HK-2 (cell line): ENCODE results near the gene CLPSL2.
"Not testable (repeated sequence)": the region's sequence is repeated elsewhere in the genome, so short reads cannot be mapped to it uniquely, and the experiment has no call there.

Experiments used
- DNase-seq: peaks from one replicate; pipeline ENCODE4 v3.0.0-alpha.2; 2018; ENCODE audit not compliant: unreplicated experiment

CLPSL2 gene, protein sequence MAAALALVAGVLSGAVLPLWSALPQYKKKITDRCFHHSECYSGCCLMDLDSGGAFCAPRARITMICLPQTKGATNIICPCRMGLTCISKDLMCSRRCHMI

DNA sequence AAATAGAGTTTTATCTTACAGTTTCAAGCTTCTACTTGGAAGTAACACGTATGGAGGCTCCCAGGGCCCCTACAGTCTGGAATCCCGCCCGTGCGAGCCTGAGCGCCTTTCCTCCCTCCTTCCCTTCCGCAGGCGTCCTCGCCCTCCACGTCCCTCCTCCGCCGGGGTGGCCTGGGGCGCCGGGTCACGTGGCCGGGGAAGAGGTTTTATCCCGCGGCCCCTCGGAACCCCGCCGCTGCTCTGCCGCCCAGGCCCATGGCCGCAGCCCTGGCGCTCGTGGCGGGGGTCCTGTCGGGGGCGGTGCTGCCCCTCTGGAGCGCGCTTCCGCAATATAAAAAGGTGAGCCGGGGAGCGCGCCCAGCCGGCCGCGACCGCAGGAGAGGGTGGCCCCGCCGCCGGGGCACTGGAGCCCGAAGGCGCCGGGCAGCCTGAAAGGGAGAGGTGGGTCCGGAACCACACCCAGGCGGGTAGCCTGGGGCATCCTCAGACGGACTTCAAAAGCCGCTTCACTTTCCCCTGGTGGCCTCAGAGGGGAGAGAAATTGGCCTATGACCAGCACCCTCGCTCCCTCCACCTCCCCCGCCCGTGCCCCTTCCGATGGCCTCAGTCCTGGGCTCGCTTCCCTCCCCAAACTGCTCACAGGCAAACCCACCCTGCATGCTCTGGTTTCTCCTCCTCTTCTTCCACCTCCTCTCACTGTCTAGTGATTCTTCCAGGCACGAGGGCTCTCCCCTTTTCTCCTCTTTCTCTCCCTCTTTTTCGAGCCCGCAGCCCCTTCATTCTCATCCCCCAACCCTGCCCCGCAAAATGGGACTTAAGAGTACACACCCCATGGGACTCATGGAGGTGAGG, at the start of gene CLPSL2:
Gene CLPSL2 (plus strand): TSS at position 235 of the 852 bp plus-strand sequence. CDS start 21 bp downstream, at position 256.
- DNase-seq, result peak; percentile 56

DNA sequence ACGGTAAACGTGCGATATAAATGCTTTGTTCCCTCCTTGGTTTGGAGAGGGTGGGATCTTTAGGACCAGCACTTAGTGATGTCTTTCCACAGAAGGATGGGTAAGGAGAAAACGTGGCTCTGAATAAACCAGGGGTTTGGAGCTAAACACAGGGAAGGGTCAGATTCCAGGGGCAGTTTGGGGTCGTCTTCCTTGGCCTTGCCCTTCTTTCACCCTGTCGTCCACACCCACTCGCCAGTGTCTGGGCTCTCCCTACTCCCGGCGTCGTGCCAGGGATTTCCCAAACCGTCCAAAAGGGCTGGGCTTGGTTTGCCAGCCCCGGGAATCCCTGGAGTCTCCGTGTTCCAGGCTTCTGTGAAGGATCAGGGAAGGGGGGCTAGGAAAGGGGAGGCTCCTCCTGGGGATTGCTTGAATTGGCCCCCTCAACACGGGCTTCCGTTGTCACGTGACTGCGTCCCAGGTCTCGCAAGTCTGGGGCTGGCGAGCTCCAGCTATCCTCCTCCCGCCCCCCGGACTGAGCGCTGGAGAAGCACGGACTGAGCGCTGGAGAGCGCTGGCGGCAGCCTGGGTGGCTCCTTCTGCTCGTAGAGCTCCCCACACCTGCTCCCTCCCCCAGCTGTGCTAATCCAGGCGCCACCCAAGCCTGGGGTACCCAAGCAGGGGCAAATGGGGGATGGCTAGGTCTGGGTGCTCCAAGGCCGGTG, 49.0 kb upstream of the CLPSL2 start:
- DNase-seq, result peak; percentile 67

DNA sequence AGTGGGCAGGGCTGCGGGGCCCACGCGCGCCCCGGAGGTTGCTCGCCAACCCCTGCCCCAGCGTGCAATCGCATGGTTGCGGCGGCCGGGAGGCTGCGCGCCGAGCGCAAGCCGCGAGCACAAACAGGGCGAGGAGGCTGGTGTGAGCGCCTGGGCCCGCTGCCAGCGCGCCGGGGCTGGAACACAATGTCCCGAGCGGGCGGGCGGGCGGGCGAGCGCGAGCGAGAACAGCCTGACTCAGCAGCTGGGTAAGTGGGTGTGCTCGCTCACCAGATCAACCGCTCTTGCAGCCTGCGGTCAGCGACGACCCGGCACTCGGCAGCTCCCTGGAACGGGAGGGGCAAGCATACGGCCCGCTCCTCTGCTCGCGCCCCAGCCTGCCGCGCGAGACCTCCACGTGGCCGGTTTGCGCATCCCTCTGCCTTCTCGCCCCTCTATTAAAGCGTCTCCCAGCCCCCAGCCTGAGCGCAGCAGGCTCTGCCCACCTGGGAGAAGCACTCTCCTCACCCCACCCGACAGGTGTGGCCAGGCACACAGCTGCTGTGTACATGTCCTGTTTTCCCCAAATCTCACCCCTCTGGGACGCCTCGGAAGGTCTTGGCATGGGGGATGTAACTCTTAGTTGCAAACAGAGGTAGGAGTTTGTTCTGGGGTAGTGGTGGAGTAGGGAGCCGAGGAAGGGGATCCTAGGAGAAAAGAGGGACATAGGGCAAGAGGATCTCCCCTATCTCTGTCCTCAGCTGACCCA, 48.3 kb upstream of the CLPSL2 start:
- DNase-seq, result peak; percentile 85

DNA sequence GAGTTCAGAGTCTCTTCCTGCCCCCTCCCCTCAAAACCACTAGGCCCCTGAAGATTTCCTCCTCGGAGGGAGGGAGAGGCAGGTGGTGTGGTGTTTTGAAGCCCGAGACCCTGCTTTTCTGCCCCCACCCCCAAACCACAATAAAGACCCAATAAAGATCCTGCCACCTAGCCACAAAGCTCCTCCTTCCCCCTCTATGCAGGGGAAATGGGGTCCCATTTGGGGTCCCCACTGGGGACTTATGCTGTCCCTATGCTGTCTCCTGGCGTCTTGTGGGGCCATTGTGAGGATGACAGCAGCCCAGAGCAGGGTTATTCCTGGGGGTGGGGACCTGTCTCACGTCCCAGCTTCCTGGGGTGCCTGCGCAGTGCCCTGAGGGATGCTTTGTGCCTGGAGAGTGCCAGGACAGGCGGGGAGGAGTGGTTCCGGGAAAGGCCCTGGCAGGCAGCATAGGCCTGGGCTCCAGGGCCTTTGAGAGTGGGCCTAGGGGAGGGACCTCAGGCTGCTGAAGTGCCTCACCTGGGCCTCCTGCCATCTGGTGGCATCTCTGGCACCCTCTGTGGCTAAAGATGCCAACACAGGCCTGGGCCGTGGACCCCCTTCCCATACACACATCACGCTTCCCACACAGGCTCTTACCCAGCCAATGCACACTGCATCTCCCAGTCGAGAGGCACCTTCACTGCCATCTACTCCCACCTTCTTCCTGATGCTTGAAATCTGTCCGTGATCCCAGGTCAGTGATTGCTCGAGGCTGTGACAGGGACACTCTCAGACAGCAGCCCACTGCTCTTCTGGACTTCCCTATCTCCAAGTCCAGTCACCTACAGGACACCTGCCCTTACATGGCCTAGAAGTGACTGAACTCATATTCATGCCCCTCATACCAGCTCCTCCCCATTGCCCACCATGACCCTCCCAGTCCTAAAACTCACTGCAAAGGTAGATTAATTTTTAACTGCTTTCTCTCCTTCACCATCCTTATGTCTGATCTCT, 47.4 kb upstream of the CLPSL2 start:
- no peak for DNase-seq

DNA sequence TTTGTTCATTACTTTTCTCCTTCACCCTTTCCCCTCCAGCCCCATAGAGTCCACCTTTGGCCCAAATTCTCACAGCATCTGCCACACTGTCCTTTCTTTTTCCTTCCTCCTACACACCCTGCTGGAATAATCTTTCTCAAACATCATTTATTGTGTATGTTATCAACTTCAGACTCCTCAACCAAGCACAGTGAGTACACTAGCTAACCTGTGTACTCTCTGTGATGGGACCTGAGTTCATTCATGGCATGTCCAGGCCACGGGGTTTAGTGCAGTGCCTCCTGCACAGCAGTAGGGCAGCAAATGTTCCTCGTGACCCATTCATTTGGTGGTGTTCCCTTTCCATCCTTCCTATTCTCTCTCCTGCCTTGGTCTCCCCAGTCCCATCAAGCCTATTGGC, 46.7 kb upstream of the CLPSL2 start:
- DNase-seq, result no peak

DNA sequence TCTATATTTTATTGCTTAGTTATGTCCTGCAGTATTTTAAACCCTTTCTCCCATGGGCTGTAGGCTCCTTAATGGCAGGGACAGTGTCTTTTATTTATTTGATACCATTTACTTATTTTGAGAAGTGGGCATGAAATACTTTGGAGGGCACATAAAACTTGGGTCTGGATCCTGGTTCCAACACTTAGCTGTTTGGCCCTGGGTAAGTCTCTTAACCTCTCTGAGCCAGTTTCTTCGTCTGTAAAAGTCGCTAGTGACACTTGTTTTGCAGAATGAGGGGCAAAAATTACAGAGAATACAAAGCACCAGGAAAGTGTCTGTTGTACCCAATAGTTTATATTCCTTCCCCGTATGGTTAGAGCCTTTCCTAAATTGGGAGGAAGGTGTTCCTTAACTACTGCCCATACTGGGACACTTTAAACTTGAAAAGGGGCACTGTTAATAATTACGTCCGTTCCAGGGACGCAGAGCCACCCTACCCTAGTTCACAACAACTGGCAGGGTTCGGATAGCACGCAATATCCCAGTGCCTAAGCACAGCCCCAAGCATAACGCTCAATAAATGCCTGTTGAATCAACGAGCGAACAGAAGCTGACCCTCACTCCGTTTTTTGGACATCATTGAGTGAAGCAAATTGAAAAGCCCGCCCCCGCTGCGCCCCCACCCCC, 45.5 kb upstream of the CLPSL2 start:
- DNase-seq, result no peak

DNA sequence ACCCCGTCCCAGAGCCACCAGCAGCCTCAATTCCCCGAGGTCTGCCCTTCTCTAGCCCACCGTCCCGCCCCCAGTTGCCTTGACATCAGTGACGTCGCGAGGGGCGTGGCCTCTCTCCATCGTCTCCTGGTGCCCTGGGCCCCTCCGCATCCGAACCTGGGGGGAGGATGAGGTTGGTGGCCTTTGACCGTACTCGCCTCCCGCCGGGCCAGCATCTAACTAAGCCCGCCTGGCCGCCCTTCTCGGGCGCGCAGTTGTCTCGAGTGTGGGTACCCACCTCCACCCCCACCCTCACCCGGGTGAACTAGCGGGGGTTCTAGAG, 45.0 kb upstream of the CLPSL2 start:
- peak; percentile 66 for DNase-seq

DNA sequence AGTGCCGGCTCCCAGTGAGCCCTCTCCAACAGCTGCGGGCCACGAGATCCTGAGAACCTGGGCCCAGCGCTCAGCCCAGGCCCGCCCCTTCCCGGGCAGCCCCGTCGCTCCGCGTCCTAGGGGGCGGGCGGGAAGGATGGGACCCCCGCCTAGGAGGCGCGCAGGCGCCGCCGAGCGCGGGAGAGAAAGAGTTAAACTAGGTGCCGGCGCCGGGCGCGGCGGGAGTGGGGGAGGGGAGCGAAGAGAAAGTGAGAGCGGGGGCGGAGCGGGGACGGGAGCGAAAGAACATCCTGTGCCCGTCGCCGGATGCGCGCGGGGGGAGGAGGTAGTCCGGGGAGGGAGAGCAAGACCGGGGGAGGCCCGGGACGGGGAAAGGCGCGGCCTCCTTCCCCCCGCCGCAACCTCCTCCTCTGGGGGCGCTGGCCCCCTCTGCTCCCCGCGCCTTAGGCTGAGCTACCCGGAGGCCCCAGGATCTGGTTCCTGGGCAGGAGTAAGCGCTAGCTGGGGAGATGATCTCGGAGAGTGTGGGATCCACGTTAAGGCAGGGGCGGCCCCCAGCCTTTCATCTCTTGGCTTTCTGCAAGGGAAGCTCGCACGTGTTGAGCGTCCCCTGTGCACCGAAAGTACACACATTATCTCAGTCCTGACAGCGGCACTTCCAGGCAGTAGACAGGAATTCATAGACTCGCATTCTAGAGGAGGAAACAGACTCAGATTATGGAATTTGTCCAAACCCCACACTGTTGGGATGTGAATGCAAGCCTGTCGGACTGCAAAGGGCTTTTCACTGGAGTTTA, 44.5 kb upstream of the CLPSL2 start:
- DNase-seq, result peak; percentile 80

DNA sequence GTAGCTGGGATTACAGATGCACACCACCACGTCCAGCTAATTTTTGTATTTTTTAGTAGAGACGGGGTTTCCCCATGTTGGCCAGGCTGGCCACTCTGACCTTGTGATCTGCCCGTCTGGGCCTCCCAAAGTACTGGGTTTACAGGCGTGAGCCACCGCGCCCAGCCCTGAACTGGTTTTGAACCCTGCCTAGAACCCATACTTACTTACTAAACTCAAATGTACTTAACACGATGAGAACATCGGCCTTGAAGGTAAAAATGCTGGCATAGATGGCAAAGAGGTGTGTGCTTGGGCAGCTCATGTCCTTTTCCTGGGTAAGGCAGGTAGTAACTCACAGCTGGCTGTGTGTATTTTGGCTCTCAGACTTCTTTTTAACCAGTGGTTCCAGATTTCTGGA, 42.8 kb upstream of the CLPSL2 start:
- DNase-seq, result no peak

DNA sequence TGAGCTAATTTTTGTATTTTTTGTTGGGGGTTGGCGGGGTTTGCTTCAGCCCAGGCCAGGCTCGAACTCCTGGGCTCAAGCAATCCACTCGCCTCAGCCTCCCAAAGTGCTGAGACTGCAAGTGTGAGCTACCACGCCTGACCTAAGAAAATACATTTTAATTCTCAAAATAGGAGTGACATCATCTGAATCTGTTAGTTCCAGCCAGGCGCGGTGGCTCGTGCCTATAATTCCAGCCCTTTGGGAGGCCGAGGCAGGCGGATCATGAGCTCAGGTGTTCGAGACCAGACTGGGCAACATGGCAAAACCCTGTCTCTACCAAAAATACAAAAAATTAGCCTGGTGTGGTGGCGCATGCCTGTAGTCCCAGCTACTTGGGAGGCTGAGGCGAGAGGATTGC, 42.1 kb upstream of the CLPSL2 start:
- not testable (repeated sequence) for DNase-seq

DNA sequence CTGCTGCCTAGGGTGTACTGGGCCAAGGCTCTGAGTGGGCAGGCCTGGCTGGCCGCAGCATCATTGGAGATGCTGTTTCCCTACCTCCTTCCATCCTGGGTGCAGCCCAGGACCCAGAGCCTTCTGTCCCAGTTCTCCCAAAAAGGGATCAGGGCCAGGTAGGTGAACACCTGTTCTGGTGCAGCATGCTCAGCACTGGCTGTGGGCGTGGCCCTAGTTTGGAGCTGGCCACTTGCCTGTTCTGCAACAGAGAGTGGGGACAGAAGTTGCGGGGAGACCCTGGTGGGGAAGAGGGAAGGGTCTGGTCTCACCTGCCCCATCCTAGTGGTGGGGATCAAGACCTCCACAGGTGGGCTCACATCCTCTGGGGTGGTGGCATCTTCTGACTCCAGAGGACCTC, 40.9 kb upstream of the CLPSL2 start:
- no peak for DNase-seq

DNA sequence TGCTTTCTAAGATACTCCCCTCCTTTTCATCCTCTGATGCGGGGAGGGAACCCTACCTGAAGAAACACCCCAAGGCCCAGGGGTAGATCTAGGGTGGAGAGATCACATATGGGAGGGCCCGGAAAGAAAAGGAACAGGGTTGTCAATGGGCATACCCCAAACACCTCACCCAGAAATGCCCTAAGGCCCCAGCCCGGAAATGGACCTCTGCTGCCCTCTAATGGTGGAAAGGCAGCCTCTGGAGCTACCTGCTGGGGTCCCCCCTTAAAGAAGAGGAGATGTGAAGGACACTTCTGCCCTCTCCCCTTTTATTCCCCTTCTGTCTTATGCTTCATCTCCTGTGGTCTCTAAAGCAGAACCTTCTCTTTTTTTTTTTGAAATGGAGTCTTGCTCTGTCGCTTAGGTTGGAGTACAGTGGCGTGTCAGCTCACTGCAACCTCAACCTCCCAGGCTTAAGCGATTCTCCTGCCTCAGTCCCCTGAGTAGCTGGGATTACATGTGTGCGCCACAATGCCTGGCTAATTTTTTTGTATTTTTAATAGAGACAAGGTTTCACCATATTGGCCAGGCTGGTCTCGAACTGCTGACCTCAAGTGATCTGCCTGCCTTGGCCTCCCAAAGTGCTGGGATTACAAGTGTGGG, 40.0 kb upstream of the CLPSL2 start:
- peak; percentile 59 for DNase-seq

DNA sequence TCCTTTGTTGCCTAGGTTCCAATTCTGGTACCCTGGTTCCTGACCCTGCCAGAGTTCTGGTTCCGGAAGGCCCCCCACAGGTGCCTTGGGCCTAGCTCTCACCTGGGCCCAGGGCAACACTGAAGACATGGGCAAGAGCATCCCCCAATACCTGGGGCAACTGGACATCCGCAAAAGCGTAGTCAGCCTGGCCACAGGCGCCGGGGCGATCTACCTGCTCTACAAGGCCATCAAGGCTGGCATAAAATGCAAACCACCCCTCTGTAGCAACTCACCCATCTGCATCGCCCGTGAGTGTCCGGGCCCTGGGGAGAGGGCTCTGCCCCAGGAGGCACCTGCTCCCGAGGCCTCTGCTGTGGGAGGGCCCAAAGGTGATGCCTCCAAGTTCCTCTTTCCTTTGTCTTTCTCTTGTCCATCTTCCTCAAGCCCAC, 39.4 kb upstream of the CLPSL2 start, which contains the start of gene ARMC12:
Gene ARMC12 (plus strand): TSS at position 51 of the 431 bp plus-strand sequence. CDS start 77 bp downstream, at position 128.
- DNase-seq, result no peak

DNA sequence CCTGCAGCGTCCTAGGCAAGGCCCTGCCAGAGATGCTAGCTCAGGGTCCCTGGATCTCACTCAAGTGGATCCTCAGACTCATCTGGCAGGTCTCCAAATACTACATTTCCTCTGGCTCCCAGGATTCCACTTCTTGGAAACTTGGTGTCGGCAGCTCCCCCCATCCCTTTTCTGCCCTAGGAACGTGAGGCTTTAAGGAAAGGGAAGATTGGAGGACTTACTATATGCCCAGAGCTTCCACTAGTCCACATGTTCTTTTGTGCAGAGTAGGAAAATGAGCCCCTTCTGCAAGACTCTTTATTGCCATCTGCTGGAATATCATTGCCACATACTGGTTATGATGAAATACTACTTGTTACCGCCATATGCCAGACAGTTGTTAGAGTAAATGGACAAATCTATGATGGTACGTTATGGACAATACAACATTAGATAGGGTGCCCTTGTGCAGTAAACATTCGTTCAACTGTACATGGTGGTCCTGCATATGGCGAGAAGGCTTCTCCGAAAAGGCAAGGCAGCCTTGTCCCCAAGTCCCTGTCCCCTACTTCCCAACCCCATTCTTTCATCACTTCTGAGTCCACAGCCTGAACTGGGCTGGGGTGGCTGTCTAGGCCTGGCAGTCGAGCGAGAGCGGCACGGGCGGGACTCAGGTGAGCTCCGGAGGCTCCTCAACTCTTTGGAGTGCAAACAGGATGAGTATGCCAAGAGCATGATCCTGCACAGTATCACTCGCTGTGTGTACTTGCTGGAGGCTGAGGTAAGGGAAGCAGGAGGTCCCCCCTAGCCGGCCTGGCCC, 38.8 kb upstream of the CLPSL2 start:
- DNase-seq, result no peak

DNA sequence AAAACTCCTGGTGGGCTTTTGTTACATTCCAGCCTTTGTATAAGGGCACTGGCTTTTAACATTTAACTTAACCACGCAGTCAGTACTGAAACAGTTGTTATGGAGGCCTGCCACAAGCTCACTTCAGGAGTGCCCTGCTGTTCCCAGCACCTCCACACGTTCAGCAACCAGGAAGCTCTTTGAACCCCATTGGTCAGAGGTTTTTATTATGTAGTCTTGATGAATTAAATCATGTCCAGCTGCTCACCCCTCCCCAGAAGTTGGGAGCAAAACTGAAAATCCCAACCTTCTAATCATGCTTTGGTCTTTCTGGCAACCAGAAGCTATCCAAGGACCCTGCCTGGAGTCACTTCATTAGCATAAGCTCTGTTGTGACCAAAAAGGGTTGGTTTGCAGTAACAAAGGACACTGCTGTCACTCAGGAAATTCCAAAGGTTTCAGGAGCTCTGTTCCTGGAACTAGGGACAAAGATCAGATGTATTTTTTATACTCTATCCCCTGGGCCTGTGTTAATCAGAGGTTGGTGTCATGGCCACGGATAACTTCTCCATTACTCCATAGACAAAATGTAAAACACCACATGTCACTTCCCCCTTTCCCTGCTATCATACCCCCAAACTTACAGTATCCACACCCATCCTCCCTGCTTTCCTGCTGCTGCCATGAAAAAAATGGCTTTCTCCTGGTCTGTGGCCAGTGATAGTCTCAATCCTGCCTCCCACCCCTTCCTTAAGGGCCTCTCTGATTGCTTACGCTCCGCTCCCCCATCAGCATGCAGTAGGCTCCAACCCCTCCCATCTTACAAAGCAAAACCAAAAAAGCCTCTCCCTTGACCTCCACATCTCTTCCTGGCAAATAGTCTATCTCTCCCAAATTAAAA, 36.5 kb upstream of the CLPSL2 start:
- DNase-seq, result no peak

DNA sequence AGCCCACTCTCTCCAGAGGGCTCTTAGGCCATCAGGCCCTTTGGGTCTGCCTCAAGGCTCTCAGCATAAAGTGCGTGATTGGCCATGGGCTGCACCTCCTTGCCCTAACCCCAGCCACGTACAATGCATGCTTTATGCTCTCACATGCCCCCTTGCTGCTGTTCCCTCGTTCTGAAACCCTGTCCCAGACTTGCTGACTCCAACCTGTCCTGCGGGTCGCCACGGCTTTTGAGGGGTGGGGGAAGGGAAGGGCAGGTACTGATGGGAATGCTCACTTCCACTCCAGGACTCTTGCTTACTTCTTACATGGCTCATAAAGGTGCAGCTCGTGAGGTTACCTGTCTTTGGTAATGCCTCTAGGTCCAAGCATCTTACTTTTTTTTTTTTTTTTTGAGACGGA, 33.6 kb upstream of the CLPSL2 start:
- DNase-seq, result no peak

DNA sequence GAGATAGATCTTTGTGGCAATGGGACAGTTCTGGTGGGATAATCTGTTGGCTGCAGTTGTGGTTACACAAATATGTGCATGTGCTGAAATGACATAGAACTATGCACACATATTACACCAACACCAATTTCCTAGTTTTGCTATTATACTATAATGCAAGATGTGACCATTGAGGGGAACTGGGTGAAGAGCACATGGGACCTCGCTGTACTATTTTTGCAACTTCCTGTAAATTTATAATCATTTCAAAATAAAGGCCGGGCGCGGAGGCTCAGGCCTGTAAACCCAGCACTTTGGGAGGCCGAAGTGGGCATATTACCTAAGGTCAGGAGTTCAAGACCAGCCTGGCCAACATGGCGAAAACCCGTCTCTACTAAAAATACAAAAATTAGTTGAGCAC, 30.9 kb upstream of the CLPSL2 start:
- DNase-seq, result no peak
